ENCODE results near the gene SMC1B. TPM values are rescaled to one million over a fixed set of nuclear protein-coding genes. Genes with fewer than 3 reads are reported as not detected.

The SMC1B gene
- total RNA-seq, 1 donor from 2014 or later: 0.13 TPM

GRCh38 chr22:45324311-45324711 lies 89.1 kb downstream of the SMC1B start:
- Mint-ChIP-seq H3K27ac (no peak overlapping the region), H3K4me3 (no peak overlapping the region), H3K27me3 (no peaks in the 10 kb centered on the region), H3K36me3 (ENCODE audit: low read depth) (peaks cover 42% of the 10 kb centered on the region), H3K4me1 (peaks cover 27% of the 10 kb centered on the region), H3K9me3 (no peaks in the 10 kb centered on the region)
- TF ChIP-seq CTCF (IDR thresholded peaks at IDR 0.05): no peak
- intact Hi-C loops (cut with micrococcal nuclease): no loop called here
- ChIA-PET CTCF (no interaction called here), POLR2A (no interaction called here)
- no peak for ATAC-seq (ENCODE audit: low read depth)
- no peak for DNase-seq

- POLR2A ChIA-PET: no interaction called here
- H3K36me3 Mint-ChIP-seq (ENCODE audit: low read depth): peaks cover 40% of the 10 kb centered on the region
- CTCF ChIA-PET: no interaction called here
Measured at GRCh38 chr22:45323695-45324094, 89.7 kb downstream of the SMC1B start.

GRCh38 chr22:45322873-45323525 lies 90.4 kb downstream of the SMC1B start:
- POLR2A ChIA-PET: interaction anchor here (0.6 kb wide), 1 partner anchor 409 kb away, joined by 3 read pairs; no protein-coding TSS in a partner anchor

More at GRCh38 chr22:45323695-45324094, 89.7 kb downstream of the SMC1B start:
- H3K9me3 Mint-ChIP-seq: no peaks in the 10 kb centered on the region
- peaks cover 33% of the 10 kb centered on the region for H3K4me1 Mint-ChIP-seq
- no peak overlapping the region for H3K4me3 Mint-ChIP-seq
- no peaks in the 10 kb centered on the region for H3K27me3 Mint-ChIP-seq
- intact Hi-C loops (cut with micrococcal nuclease): no loop called here
- TF ChIP-seq CTCF (IDR thresholded peaks at IDR 0.05): no peak
- ATAC-seq (ENCODE audit: low read depth) (no peak), DNase-seq (no peak)
- H3K27ac Mint-ChIP-seq: no peak overlapping the region

GRCh38 chr22:45321827-45322226 lies 91.6 kb downstream of the SMC1B start:
- H3K27ac Mint-ChIP-seq: no peak overlapping the region
- peaks cover 32% of the 10 kb centered on the region for H3K36me3 Mint-ChIP-seq (ENCODE audit: low read depth)
- H3K27me3 Mint-ChIP-seq: no peaks in the 10 kb centered on the region
- ChIA-PET CTCF (no interaction called here), POLR2A (interaction anchor here (0.6 kb wide), 1 partner anchor 146 kb away, joined by 3 read pairs; no protein-coding TSS in a partner anchor)
- peak; percentile 35 for ATAC-seq (ENCODE audit: low read depth)
- no peak for DNase-seq
- peaks cover 51% of the 10 kb centered on the region for H3K4me1 Mint-ChIP-seq
- H3K4me3 Mint-ChIP-seq: no peak overlapping the region
- intact Hi-C loops (cut with micrococcal nuclease): no loop called here
- no peak for TF ChIP-seq CTCF (IDR thresholded peaks at IDR 0.05)
- H3K9me3 Mint-ChIP-seq: no peaks in the 10 kb centered on the region

More at GRCh38 chr22:45322873-45323525, 90.4 kb downstream of the SMC1B start:
- no peak for TF ChIP-seq CTCF (IDR thresholded peaks at IDR 0.05)
- intact Hi-C loops (cut with micrococcal nuclease): no loop called here
- DNase-seq: no peak
- no peak for ATAC-seq (ENCODE audit: low read depth)
- H3K4me3 Mint-ChIP-seq: no peak overlapping the region
- peaks cover 40% of the 10 kb centered on the region for H3K4me1 Mint-ChIP-seq
- no peak overlapping the region for H3K27ac Mint-ChIP-seq
- H3K36me3 Mint-ChIP-seq (ENCODE audit: low read depth): peaks cover 40% of the 10 kb centered on the region
- no peaks in the 10 kb centered on the region for H3K27me3 Mint-ChIP-seq
- H3K9me3 Mint-ChIP-seq: no peaks in the 10 kb centered on the region
- CTCF ChIA-PET: no interaction called here

- DNase-seq (no peak), ATAC-seq (ENCODE audit: low read depth) (no peak)
- peaks cover 28% of the 10 kb centered on the region for H3K36me3 Mint-ChIP-seq (ENCODE audit: low read depth)
- peaks cover 61% of the 10 kb centered on the region for H3K4me1 Mint-ChIP-seq
- no peak overlapping the region for H3K27ac Mint-ChIP-seq
- no peaks in the 10 kb centered on the region for H3K27me3 Mint-ChIP-seq
- H3K4me3 Mint-ChIP-seq: no peak overlapping the region
- ChIA-PET CTCF (no interaction called here), POLR2A (no interaction called here)
- no peak for TF ChIP-seq CTCF (IDR thresholded peaks at IDR 0.05)
- intact Hi-C loops (cut with micrococcal nuclease): no loop called here
- H3K9me3 Mint-ChIP-seq: no peaks in the 10 kb centered on the region
Measured at GRCh38 chr22:45320357-45320976, 92.9 kb downstream of the SMC1B start.
